RPMI7951 (cell line): ENCODE results near the gene R3HDM4. TPM values are rescaled to one million over a fixed set of nuclear protein-coding genes. Genes with fewer than 3 reads are reported as not detected.
A peak's percentile ranks its signal among the peaks of the same experiment; 100 is the strongest.

Experiments used
- DNase-seq: peaks from one replicate; pipeline ENCODE4 v3.0.0-alpha.2; 2012; ENCODE audit warnings: low read depth
- total RNA-seq: library from RNA; depleted of rRNA; stranded (reverse); fragments of >200 nt; shearing (Covaris generic); gene quantifications from 2 replicates; pipeline ENCODE4 v1.2.3, GENCODE V29; 2014

The R3HDM4 gene
- total RNA-seq, 1 experiment from 2014 or later = 19.7 TPM

- DNase-seq = no peak
These were observed 37.6 kb downstream of the R3HDM4 start for GRCh38 chr19:875265-875879.

GRCh38 chr19:873561-874041 lies 39.4 kb downstream of the R3HDM4 start:
- no peak for DNase-seq

GRCh38 chr19:873084-873483 lies 39.9 kb downstream of the R3HDM4 start:
- DNase-seq = peak; percentile 49

DNA sequence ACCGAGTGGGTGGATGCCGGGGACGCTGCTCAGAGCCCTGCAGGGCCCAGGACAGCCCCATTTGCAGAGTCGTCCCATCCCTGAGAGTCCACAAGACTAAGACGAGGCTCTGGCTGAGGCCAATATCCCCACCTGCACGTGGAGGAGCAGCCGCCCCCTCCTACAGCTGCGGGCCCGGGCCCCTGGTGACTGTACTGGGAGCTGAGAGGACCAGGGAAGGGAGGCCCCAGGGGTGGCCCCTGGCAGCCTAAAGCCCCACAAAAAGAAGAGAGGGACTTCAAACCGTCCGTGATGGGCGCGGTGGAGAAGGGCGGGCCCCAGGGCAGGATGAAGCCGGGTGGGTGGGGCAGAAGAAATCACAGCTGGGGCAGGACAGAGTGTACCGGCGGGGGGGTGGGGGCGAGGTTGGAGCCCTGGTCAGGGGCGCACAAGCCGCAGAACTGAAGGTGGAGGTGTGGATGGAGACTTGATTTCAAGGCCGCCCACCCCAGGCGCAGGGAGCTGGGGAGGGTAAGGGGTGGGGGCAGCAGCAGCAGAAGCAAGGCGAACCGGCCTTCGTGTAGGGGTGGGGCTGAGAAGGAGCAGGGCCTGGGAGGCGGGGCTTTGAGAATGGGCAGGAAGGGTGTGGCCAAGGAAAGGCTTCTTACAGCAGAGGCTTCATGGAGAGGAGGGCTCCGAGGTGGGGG lies 40.6 kb downstream of the R3HDM4 start:
- DNase-seq = peak; percentile 67

DNA sequence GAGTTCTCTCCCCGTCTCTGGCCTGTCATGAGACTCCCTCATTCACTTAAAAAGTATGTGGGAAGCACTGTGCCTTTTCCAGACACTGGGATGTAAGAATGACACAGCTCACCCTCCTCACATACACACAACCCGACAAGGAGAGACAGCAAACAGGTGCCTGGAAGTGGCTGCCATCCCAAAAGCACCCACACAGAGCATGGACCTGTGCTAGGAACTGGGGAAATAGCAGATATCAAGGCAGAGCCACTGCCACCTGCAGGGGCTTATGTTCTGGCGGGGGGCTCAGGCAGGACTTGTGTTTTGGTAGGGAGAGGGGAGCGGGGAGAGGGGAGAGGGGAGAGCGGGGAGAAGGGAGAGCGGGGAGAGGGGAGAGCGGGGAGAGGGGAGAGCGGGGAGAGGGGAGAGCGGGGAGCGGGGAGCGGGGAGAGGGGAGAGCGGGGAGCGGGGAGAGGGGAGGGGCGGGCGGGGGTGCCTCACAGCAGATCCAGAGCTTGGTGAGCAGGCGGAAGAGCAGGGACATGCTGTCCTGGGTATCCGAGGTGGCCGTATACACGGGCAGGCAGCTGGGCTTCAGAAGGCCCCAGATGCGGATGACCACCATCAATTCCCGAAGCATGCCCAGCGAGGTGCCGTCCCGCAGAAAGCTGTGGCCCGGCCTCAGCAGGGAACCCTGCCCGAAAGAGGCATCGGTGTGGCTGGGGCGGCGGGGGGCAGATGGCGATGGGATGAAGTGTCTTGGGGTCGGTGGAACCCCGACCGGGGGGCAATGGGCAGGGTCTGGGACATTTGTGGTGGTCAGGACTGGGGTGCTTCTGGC lies 41.4 kb downstream of the R3HDM4 start:
- DNase-seq = peak; percentile 25

GRCh38 chr19:870963-871401 lies 42.0 kb downstream of the R3HDM4 start:
- no peak for DNase-seq

DNA sequence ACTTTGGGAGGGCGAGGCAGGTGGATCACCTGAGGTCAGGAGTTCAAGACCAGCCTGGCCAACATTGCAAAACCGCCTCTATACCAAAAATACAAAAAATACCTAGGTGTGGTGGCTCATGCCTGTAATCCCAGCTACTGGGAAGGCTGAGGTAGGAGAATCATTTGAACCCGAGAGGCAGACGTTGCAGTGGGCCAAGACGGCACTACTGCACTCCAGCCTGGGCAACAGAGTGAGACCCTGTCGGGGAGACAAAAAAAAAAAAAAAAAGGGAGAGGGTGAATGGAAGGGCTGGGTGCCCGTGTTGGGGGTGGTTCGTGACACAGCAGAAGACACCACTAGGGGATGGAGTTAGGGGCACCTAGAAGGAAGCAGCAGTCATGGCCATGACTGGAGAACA lies 42.7 kb downstream of the R3HDM4 start:
- no peak for DNase-seq

DNA sequence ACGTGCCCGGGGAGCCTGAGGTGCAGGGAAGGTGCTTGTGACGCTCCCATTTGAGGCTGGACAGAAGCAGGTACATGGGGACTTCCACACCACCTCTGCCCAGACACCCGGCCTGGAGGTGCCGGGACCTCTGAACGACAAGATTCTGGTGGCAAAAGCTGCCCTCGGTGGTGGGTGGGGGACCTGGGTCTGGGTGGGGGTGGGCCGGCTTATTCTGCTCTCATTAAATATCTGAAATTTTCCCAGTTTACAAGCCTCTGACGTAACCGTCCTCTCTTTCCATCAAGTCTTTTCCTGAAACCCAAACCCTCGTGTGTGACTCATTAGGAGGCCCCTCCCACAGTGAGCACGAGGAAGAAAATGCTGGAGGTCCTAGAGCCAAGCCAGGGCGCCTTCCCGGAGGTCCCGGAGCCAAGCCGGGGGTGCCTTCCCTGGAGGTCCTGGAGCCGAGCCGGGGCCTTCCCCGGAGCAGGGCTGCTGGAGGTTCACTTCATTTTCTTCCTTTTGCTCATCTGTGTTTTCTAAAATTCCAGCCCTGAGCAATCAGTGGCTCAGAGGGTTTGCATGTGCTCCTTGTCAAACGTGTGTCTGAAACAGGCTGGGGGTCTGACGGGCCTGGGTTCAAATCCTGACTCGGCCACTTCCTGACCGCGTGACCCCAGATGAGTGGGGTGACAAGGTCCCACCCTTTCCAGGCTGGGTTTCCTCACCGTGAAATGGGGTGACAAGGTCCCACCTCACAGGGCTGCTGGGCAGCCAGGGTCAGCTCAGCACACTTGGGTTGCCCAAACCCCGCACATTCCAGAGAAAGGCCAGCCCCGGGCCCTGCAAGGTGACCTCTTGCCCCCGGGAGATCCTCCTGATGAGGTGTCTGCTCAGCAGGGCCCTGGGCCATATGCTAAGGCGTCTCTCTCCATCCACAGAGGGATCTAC lies 43.5 kb downstream of the R3HDM4 start:
- peak; percentile 85 for DNase-seq

- no peak for DNase-seq
These were observed 44.4 kb downstream of the R3HDM4 start for GRCh38 chr19:868458-869244.

- no peak for DNase-seq
These were observed 45.1 kb downstream of the R3HDM4 start for GRCh38 chr19:867855-868457.

DNA sequence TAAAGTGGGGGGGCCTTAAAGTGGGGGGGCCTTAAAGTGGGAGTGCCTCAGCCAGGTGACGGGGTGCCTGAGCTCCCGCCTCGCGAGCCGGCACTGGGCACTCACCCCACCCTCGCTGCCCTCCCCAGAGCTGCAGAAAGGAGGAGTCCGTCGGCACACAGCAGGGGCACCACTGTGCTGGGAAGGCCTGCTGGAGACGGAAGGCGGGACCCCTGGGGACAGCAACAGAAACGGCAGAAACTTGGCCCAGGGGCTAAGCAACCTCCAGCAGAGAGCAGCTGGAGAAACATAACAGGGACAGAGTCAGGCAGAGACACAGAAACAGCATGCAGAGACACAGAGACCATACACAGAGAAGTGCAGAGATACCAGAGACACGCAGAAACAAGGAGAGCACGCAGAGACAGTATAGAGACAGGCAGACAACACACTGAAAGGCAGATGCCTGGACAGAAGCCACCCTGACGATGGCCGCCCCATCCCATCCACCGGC lies 45.7 kb downstream of the R3HDM4 start:
- no peak for DNase-seq

DNA sequence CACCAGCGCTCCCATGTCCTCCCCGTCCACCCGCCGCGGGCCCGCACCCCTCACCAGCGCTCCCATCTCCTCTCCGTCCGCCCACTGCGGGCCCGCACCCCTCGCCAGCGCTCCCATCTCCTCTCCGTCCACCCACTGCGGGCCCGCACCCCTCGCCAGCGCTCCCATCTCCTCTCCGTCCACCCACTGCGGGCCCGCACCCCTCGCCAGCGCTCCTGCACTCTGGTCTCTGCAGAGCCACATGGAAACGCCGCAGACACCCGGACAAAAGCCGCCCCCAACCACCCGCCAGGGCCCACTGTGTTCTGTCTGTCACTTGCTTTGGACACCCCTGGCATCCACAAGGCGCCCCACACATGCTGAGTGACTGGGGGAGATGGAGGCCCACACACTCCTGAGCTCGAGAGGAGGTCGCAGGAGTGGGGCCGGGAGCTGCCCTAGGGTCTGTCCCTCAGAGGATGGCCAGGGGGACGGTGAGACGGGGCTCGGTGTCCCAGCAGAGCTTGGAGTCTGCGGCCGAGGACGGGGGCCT lies 46.2 kb downstream of the R3HDM4 start:
- no peak for DNase-seq

- DNase-seq = no peak
These were observed 49.8 kb downstream of the R3HDM4 start for GRCh38 chr19:863315-863620.

DNA sequence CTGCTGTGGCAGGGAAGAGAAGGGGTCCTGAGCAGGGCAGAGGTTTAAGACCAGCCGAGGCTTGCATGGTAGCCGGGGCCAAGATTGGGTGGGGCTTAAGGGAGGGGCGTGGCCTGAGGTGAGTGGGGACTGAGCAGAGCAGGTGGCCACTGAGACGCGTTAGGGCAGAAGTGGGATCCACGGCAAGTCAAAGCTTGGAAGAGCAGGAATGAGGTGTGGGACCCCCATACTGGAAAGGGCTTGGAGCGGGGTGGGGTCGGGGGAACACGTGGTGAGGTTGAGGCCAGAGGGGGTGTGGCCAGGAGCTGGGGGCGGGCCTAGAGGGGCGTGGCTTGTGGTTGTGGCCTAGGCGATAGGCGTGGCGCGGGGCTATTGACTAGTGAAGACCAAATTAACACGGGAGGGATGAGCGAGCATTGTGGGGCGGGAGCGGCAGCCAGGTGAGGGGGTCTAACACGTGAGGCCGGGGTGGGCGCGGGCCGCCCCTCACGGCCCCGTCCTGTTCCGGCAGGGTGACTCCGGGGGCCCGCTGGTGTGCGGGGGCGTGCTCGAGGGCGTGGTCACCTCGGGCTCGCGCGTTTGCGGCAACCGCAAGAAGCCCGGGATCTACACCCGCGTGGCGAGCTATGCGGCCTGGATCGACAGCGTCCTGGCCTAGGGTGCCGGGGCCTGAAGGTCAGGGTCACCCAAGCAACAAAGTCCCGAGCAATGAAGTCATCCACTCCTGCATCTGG lies 50.3 kb downstream of the R3HDM4 start:
- peak; percentile 58 for DNase-seq

DNA sequence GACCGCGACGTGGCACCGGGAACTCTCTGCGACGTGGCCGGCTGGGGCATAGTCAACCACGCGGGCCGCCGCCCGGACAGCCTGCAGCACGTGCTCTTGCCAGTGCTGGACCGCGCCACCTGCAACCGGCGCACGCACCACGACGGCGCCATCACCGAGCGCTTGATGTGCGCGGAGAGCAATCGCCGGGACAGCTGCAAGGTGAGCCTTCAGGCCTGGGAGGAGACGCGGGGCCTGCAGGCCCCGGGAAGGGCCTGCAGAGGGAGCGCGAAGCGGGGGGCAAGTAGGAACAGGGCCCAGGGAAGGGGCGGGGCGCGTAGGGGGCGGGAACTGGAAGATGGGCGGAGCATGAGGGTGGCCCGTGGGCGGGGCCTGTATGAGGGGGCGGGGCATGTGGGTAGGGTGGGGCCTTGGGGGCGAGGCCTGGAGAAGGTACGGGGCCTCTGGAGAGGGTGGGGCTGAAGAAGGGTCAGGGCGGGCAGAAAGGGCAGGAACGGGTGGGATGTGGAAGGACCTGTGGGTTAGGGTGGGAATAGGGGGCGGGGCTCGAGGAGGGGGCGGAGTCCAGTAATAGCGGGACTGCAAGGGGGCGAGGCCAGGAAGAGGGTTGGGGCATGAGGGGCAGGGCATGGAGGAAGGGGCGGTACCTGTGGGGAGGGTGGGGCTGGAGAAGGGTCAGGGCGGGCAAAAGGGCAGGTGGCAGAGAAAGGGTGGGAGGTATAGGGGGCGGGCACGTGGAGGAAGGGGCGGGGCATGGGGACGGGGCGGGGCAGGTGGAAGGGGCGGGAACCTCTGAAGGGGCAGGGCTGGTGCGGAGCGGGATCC lies 51.1 kb downstream of the R3HDM4 start:
- DNase-seq = no peak

GRCh38 chr19:861141-861755 lies 51.8 kb downstream of the R3HDM4 start:
- DNase-seq = no peak

GRCh38 chr19:858868-859843 lies 53.9 kb downstream of the R3HDM4 start, which contains the start of gene CFD:
CFD (plus strand) TSS chr19:859664; CDS start chr19:859690, 26 bp downstream.
- DNase-seq = peak; percentile 56
